Spleen (tissue), 7 donors: ENCODE measurements around the gene RBM4.

Source experiments
- POLR2A ChIP-seq, 3 donors: fragments of 450-650 bp; IDR thresholded peaks; one replicate each; pipeline ENCODE4 v1.5.1; 2017; ENCODE audit warnings: antibody characterized with exemption in 3 of 3, mild to moderate bottlenecking in 1 of 3
- POLR2AphosphoS5 ChIP-seq, 3 donors: sonication (generic); formaldehyde crosslinking; IDR thresholded peaks; one replicate each; pipeline ENCODE4 v1.5.1; 2017; ENCODE audit warnings: antibody characterized with exemption in 3 of 3
- TF ChIP-seq, protein P1 (sequence below), 11 experiments: fragments of 200-600 bp in 7 of 11; fragments of 450-650 bp in 4 of 11; sonication (generic) in 4 of 11; IDR thresholded peaks in 8 of 11; conservative IDR thresholded peaks in 3 of 11; 1 replicate in 7 of 11; 2 replicates in 4 of 11; pipeline versions ENCODE4 v1.4.0 to v1.8.0; 2016 to 2021; ENCODE audit warnings: antibody characterized with exemption in 11 of 11, inconsistent platforms in 4 of 11, mild to moderate bottlenecking in 1 of 11
- donor health status: DM: no; HTN: no; CAD: no; lungs with moderate emphysema.
- donor health status: DM: no; HTN: no; CAD: no.
- donor health status: DM: no; HTN: no; CAD: no.

DNA sequence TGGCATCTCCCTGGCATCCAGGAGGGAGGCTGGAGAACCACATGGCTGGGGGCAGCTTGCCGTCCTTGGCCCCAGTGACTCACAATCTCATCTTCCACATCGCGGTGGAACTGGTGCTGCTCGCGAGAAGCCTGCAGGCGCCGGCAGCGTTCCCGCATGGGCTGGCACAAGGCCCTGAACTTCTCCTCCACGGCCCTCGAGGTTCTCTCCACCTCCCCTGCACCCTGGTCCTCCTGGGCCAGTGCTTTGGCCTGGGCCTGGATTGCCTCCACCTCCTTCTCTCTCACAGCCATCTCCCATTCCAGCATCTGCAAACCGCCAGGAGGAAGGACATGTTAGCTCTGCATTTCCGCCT is 55.5 kb downstream of the RBM4 start:
- TF ChIP-seq, protein P1, sequence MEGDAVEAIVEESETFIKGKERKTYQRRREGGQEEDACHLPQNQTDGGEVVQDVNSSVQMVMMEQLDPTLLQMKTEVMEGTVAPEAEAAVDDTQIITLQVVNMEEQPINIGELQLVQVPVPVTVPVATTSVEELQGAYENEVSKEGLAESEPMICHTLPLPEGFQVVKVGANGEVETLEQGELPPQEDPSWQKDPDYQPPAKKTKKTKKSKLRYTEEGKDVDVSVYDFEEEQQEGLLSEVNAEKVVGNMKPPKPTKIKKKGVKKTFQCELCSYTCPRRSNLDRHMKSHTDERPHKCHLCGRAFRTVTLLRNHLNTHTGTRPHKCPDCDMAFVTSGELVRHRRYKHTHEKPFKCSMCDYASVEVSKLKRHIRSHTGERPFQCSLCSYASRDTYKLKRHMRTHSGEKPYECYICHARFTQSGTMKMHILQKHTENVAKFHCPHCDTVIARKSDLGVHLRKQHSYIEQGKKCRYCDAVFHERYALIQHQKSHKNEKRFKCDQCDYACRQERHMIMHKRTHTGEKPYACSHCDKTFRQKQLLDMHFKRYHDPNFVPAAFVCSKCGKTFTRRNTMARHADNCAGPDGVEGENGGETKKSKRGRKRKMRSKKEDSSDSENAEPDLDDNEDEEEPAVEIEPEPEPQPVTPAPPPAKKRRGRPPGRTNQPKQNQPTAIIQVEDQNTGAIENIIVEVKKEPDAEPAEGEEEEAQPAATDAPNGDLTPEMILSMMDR (IDR thresholded peaks at IDR 0.05 in 8 of 11, conservative IDR thresholded peaks at IDR 0.05 in 3 of 11), result no peak
- TF ChIP-seq POLR2AphosphoS5 (IDR thresholded peaks at IDR 0.05), result no peak
- TF ChIP-seq POLR2A (IDR thresholded peaks at IDR 0.05), result no peak
